NCI-H82 treated with DMSO at 0.1 percent for 48 hours (cell line): ENCODE measurements around the gene B3GNT3.
"Not testable (repeated sequence)": the region's sequence is repeated elsewhere in the genome, so short reads cannot be mapped to it uniquely, and the experiment has no call there.

Source experiments
- DNase-seq: peaks from one replicate; lab custom pipeline; 2025; ENCODE audit not compliant: unreplicated experiment; lab: John Stamatoyannopoulos, UW

The B3GNT3 gene

GRCh38 chr19:17796838-17797423 is 2.0 kb downstream of the B3GNT3 start:
- no peak for DNase-seq

- DNase-seq = no peak
Observed at GRCh38 chr19:17797424-17798201, 2.7 kb downstream of the B3GNT3 start.

- not testable (repeated sequence) for DNase-seq
Observed at GRCh38 chr19:17798599-17798998, 3.7 kb downstream of the B3GNT3 start.

- no peak for DNase-seq
Observed at GRCh38 chr19:17802137-17802858, 7.4 kb downstream of the B3GNT3 start.

- DNase-seq = no peak
Observed at GRCh38 chr19:17803264-17803896, 8.4 kb downstream of the B3GNT3 start.

GRCh38 chr19:17805427-17805826 is 10.5 kb downstream of the B3GNT3 start:
- no peak for DNase-seq

GRCh38 chr19:17806945-17807344 is 12.0 kb downstream of the B3GNT3 start:
- no peak for DNase-seq

GRCh38 chr19:17807731-17808316 is 12.9 kb downstream of the B3GNT3 start:
- no peak for DNase-seq

- DNase-seq = no peak
Observed at GRCh38 chr19:17811103-17811502, 16.2 kb downstream of the B3GNT3 start.

GRCh38 chr19:17811681-17812080 is 16.7 kb downstream of the B3GNT3 start:
- DNase-seq = no peak

GRCh38 chr19:17812099-17812498 is 17.2 kb downstream of the B3GNT3 start:
- DNase-seq = no peak

- DNase-seq = no peak
Observed at GRCh38 chr19:17817668-17818363, 22.9 kb downstream of the B3GNT3 start.

GRCh38 chr19:17821190-17821589 is 26.3 kb downstream of the B3GNT3 start, which contains the start of gene INSL3:
TSS of gene INSL3 (minus strand) at chr19:17821519. CDS start at chr19:17821506, 13 bp downstream.
- DNase-seq = no peak

GRCh38 chr19:17824339-17824738 is 29.4 kb downstream of the B3GNT3 start:
- no peak for DNase-seq

- no peak for DNase-seq
Observed at GRCh38 chr19:17826508-17827056, 31.6 kb downstream of the B3GNT3 start.

- DNase-seq = peak; percentile 80
Observed at GRCh38 chr19:17829855-17830566, 35.1 kb downstream of the B3GNT3 start.

- DNase-seq = peak; percentile 95
Observed at GRCh38 chr19:17830567-17831418, 35.9 kb downstream of the B3GNT3 start.

GRCh38 chr19:17831419-17831888 is 36.5 kb downstream of the B3GNT3 start:
- DNase-seq = no peak
